SK-N-MC (cell line): ENCODE results near the gene C2CD3.

Experiments
- EZH2 ChIP-seq: fragments of 200-600 bp; sonication (generic); IDR thresholded peaks from one replicate; pipeline ENCODE4 v1.6.1; 2017; ENCODE audit warnings: antibody characterized with exemption
- POLR2AphosphoS5 ChIP-seq: IDR thresholded peaks from 2 replicates; pipeline ENCODE4 v1.6.1; 2012; ENCODE audit warnings: mild to moderate bottlenecking, low read depth, low read length, borderline replicate concordance

DNA sequence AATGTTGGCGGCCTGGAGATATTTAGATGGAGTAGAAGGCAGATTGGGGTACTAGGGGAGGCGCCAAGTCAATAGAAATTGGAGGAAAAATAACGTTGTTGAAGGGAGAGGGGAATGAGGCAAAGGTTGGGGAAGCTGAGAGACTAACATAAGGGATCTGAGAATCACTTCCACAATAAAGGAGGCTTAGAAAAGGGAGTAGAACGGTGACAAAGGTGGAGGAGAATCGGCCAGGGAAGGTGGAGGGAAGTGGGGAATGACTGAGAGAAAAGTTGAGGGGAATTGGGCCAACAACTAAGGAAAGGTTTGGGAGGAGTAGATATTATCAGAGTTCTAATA lies 797 bp upstream of the C2CD3 start:
- TF ChIP-seq EZH2 (no peak), POLR2AphosphoS5 (no peak)
